ENCODE results near the gene PSMB7. TPM values are rescaled to one million over a fixed set of nuclear protein-coding genes. Genes with fewer than 3 reads are reported as not detected.

The PSMB7 gene
- total RNA-seq, 2 experiments from 2014 or later: 69.3 to 71.7 TPM

DNA sequence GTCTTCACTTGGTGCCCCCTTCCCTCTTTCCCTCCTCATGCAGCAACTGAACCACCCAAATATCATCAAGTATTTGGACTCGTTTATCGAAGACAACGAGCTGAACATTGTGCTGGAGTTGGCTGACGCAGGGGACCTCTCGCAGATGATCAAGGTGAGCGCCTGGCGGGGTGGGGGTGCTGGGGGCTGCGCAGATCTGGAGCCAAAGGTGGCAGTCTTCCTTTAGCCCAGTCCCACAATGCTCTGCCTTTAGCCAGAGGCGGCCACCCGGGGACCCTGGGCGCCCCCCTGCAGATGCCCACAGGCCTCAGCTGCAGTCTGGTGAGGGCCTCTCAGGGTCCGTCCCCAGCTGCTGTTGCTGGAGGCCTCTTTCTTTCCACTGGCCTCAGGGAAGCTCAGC is 93.8 kb downstream of the PSMB7 start:
- no peak for ATAC-seq (ENCODE audit: poor library complexity)
- H3K27me3 ChIP-seq (ENCODE audit: control insufficient read depth in 1 of 2, insufficient read depth in 2 of 2, low read length in 2 of 2): no peaks in the 10 kb centered on the region
- H3K9me3 ChIP-seq (ENCODE audit: control insufficient read depth in 1 of 2, insufficient read depth in 1 of 2, low read length in 2 of 2): no peaks in the 10 kb centered on the region
- no peak overlapping the region for H3K4me3 ChIP-seq (ENCODE audit: low read length)
- POLR2A ChIA-PET: no interaction called here
- TF ChIP-seq, protein P1, sequence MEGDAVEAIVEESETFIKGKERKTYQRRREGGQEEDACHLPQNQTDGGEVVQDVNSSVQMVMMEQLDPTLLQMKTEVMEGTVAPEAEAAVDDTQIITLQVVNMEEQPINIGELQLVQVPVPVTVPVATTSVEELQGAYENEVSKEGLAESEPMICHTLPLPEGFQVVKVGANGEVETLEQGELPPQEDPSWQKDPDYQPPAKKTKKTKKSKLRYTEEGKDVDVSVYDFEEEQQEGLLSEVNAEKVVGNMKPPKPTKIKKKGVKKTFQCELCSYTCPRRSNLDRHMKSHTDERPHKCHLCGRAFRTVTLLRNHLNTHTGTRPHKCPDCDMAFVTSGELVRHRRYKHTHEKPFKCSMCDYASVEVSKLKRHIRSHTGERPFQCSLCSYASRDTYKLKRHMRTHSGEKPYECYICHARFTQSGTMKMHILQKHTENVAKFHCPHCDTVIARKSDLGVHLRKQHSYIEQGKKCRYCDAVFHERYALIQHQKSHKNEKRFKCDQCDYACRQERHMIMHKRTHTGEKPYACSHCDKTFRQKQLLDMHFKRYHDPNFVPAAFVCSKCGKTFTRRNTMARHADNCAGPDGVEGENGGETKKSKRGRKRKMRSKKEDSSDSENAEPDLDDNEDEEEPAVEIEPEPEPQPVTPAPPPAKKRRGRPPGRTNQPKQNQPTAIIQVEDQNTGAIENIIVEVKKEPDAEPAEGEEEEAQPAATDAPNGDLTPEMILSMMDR (IDR thresholded peaks at IDR 0.05): no peak
- intact Hi-C loops (cut with DNase I, micrococcal nuclease): loop anchor here in 1 of 2 experiments (2.0 kb wide), 1 partner anchor 195 kb away; no protein-coding TSS in a partner anchor
- H3K4me1 ChIP-seq (ENCODE audit: insufficient read depth, low read length): peaks cover 11% of the 10 kb centered on the region
- no peak overlapping the region for H3K27ac ChIP-seq (ENCODE audit: low read depth in 1 of 2, low read length in 2 of 2)
- H3K4me3 Mint-ChIP-seq: no peak overlapping the region
- H3K36me3 Mint-ChIP-seq (ENCODE audit: low read depth): no peaks in the 10 kb centered on the region
- no peak overlapping the region for H3K27ac Mint-ChIP-seq
- no peaks in the 10 kb centered on the region for H3K4me1 Mint-ChIP-seq (ENCODE audit: low read depth)
- DNase-seq: no peak
- CTCF ChIA-PET: interaction anchor here (1.2 kb wide), 1 partner anchor 195 kb away, joined by 3 read pairs; no protein-coding TSS in a partner anchor
- H3K36me3 ChIP-seq (ENCODE audit: insufficient read depth, low read length): peaks cover 2% of the 10 kb centered on the region
- no peaks in the 10 kb centered on the region for H3K9me3 Mint-ChIP-seq
- no peaks in the 10 kb centered on the region for H3K27me3 Mint-ChIP-seq

DNA sequence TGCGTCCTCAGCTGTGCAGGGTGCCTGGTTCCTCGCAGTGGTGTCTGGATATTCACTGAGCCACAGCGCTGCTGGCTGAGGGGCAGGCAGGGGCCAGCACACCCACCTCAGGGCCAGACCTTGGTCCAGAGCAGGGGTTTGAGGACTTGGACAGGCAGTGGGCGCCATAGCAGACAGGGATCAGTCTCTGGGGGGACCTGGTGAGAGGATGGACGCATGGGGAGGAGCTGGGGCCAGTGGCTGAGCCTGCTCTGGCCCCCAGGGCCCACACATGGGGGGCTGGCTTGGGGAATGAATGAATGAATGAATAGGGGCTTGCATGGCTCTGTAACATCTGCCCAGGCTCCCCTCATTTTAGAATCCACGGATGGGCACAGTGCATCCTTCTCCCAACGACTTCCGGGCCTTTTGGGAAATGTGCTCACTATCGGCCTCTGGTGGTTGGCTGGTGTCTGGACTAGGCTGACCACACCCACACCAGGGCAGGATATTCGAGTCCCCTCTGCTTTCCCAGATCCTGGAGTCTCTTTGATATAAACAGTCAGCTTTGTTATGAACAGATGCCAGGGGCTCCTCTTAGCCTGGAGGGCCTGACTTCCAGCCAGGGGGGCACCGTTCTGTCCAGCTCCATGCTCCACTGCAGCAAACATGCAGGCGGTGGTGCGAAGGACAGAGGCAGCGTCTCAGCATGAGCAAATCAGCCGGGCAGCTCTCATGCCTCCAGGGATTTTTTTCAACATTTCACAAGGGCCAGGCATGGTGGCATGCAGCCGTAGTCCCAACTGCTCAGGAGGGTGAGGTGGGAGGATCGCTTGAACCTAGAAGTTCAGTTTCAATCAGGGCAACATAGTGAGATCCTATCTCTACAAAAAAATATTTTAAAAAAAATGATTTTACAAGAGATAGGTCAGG is 94.9 kb downstream of the PSMB7 start:
- TF ChIP-seq, protein P1 (IDR thresholded peaks at IDR 0.05): peak; percentile 51
- H3K27ac Mint-ChIP-seq: no peak overlapping the region

DNA sequence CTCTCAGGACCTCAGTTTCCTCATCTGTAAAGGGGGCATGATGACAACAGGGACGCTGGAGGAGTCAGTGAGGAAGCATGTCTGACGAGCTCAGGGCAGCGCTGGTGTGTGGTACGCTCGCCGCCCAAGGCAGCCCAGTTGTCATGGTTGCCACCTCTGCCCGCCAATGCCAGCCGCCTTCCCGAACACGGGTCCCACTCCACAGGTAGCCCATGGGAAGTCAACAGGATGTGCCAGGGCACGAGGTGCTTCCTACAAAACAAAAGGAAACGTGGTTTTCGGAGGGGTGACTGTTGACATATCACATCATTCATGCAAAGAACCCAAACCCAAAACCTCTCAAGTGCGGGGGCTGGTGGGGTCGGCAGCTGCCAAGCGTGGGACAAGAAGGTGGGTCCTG is 99.4 kb downstream of the PSMB7 start:
- ATAC-seq (ENCODE audit: poor library complexity): no peak
- TF ChIP-seq, protein P1 (IDR thresholded peaks at IDR 0.05): no peak
- ChIA-PET POLR2A (no interaction called here), CTCF (no interaction called here)
- no peak overlapping the region for H3K27ac Mint-ChIP-seq
- Histone ChIP-seq H3K4me3 (ENCODE audit: low read length) (no peak overlapping the region), H3K9me3 (ENCODE audit: control insufficient read depth in 1 of 2, insufficient read depth in 1 of 2, low read length in 2 of 2) (no peaks in the 10 kb centered on the region), H3K27me3 (ENCODE audit: control insufficient read depth in 1 of 2, insufficient read depth in 2 of 2, low read length in 2 of 2) (no peaks in the 10 kb centered on the region), H3K27ac (ENCODE audit: low read depth in 1 of 2, low read length in 2 of 2) (no peak overlapping the region), H3K36me3 (ENCODE audit: insufficient read depth, low read length) (peaks cover 7% of the 10 kb centered on the region), H3K4me1 (ENCODE audit: insufficient read depth, low read length) (peaks cover 6% of the 10 kb centered on the region)
- no peaks in the 10 kb centered on the region for H3K36me3 Mint-ChIP-seq (ENCODE audit: low read depth)
- no peak overlapping the region for H3K4me3 Mint-ChIP-seq
- H3K27me3 Mint-ChIP-seq: no peaks in the 10 kb centered on the region
- no peaks in the 10 kb centered on the region for H3K4me1 Mint-ChIP-seq (ENCODE audit: low read depth)
- intact Hi-C loops (cut with DNase I, micrococcal nuclease): no loop called here
- DNase-seq: no peak
- H3K9me3 Mint-ChIP-seq: no peaks in the 10 kb centered on the region

More for the DNA sequence above, 94.9 kb downstream of the PSMB7 start:
- POLR2A ChIA-PET: no interaction called here
- Histone ChIP-seq H3K4me3 (ENCODE audit: low read length) (no peak overlapping the region), H3K27me3 (ENCODE audit: control insufficient read depth in 1 of 2, insufficient read depth in 2 of 2, low read length in 2 of 2) (no peaks in the 10 kb centered on the region), H3K4me1 (ENCODE audit: insufficient read depth, low read length) (peaks cover 11% of the 10 kb centered on the region), H3K36me3 (ENCODE audit: insufficient read depth, low read length) (peaks cover 2% of the 10 kb centered on the region), H3K9me3 (ENCODE audit: control insufficient read depth in 1 of 2, insufficient read depth in 1 of 2, low read length in 2 of 2) (no peaks in the 10 kb centered on the region), H3K27ac (ENCODE audit: low read depth in 1 of 2, low read length in 2 of 2) (no peak overlapping the region)
- peak in 11 of 14 experiments; percentile 10 to 59 (median 28) for DNase-seq
- Mint-ChIP-seq H3K4me3 (no peak overlapping the region), H3K9me3 (no peaks in the 10 kb centered on the region), H3K4me1 (ENCODE audit: low read depth) (no peaks in the 10 kb centered on the region), H3K36me3 (ENCODE audit: low read depth) (no peaks in the 10 kb centered on the region), H3K27me3 (no peaks in the 10 kb centered on the region)
- intact Hi-C loops (cut with DNase I, micrococcal nuclease): loop anchor here in 1 of 2 experiments (2.0 kb wide), 1 partner anchor 194 kb away; no protein-coding TSS in a partner anchor
- CTCF ChIA-PET: no interaction called here
- ATAC-seq (ENCODE audit: poor library complexity): no peak

Measured in CD4-positive, alpha-beta T cell (primary cell).